Skeletal muscle tissue (tissue), 4 donors: ENCODE data around the gene PTPRN2. TPM values are rescaled to one million over a fixed set of nuclear protein-coding genes. Genes with fewer than 3 reads are reported as not detected.
"Not testable (repeated sequence)": the region's sequence is repeated elsewhere in the genome, so short reads cannot be mapped to it uniquely, and the experiment has no call there.

Source experiments
- H3K27ac ChIP-seq: one replicate; pipeline ENCODE4 v1.7.0; 2013; ENCODE audit warnings: mild to moderate bottlenecking, low read depth, low read length, inconsistent platforms
- H3K27me3 ChIP-seq, 3 donors: one replicate each; pipeline ENCODE4 v1.7.0; 2013; ENCODE audit warnings: low read length in 3 of 3; ENCODE audit not compliant: control insufficient read depth in 3 of 3, insufficient read depth in 3 of 3
- H3K36me3 ChIP-seq, 3 donors: one replicate each; pipeline ENCODE4 v1.7.0; 2013; ENCODE audit warnings: low read length in 3 of 3; ENCODE audit not compliant: control insufficient read depth in 3 of 3, insufficient read depth in 3 of 3
- H3K4me1 ChIP-seq, 3 donors: one replicate each; pipeline ENCODE4 v1.7.0; 2013; ENCODE audit warnings: low read length in 3 of 3, mild to moderate bottlenecking in 3 of 3; ENCODE audit not compliant: control insufficient read depth in 3 of 3, insufficient read depth in 3 of 3
- H3K4me3 ChIP-seq, 3 donors: one replicate each; pipeline ENCODE4 v1.7.0; 2013; ENCODE audit warnings: low read length in 3 of 3
- H3K9ac ChIP-seq, 3 donors: one replicate each; pipeline ENCODE4 v1.7.0; 2013; ENCODE audit warnings: low read length in 3 of 3, mild to moderate bottlenecking in 3 of 3, moderate library complexity in 2 of 3, low read depth in 1 of 3
- H3K9me3 ChIP-seq, 3 donors: one replicate each; pipeline ENCODE4 v1.7.0; 2013; ENCODE audit warnings: low read length in 3 of 3; ENCODE audit not compliant: control insufficient read depth in 3 of 3
- total RNA-seq: library from RNA; depleted of rRNA; stranded (reverse); fragments of >200 nt; gene quantifications from one replicate; pipeline ENCODE4 v1.2.3, GENCODE V29; 2014
- donor health status: Osteomylitis.

PTPRN2 gene
- total RNA-seq, 1 donor from 2014 or later: 1.6 TPM

GRCh38 chr7:158383665-158384064 lies 204.0 kb downstream of the PTPRN2 start:
- Histone ChIP-seq H3K36me3 (no peaks in the 10 kb centered on the region), H3K27ac (no peak overlapping the region), H3K9me3 (no peaks in the 10 kb centered on the region), H3K4me1 (no peaks in the 10 kb centered on the region), H3K4me3 (no peak overlapping the region), H3K27me3 (peaks cover 0 to 13% (median 12%) of the 10 kb centered on the region in 3 donors), H3K9ac (no peak overlapping the region)

GRCh38 chr7:158382363-158383254 lies 205.0 kb downstream of the PTPRN2 start:
- no peak overlapping the region for H3K9ac ChIP-seq
- peaks cover 0 to 12% (median 11%) of the 10 kb centered on the region in 3 donors for H3K27me3 ChIP-seq
- no peaks in the 10 kb centered on the region for H3K36me3 ChIP-seq
- H3K4me1 ChIP-seq: no peaks in the 10 kb centered on the region
- H3K27ac ChIP-seq: no peak overlapping the region
- no peaks in the 10 kb centered on the region for H3K9me3 ChIP-seq
- no peak overlapping the region for H3K4me3 ChIP-seq

DNA sequence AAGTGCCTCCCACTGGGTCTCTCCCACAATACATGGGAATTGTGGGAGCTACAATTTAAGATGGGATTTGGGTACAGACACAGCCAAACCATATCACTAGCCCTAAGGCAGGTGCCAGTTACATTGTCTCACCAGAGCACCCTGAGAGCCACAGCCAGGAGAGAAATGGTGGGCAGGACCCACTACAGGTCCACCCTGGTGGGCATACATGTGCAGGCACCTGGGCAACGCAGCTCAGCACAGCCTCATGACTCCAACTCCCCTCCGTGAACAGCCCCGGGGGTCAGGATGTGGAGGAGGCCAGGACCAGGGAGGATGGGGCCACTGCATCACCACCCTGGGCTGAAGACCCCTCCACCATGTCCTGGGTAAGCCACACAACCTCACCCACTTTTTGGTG lies 205.7 kb downstream of the PTPRN2 start:
- H3K9me3 ChIP-seq: no peaks in the 10 kb centered on the region
- H3K27me3 ChIP-seq: peaks cover 0 to 12% (median 6%) of the 10 kb centered on the region in 3 donors
- H3K27ac ChIP-seq: no peak overlapping the region
- H3K36me3 ChIP-seq: no peaks in the 10 kb centered on the region
- H3K9ac ChIP-seq: no peak overlapping the region
- H3K4me3 ChIP-seq: no peak overlapping the region
- H3K4me1 ChIP-seq: no peaks in the 10 kb centered on the region

DNA sequence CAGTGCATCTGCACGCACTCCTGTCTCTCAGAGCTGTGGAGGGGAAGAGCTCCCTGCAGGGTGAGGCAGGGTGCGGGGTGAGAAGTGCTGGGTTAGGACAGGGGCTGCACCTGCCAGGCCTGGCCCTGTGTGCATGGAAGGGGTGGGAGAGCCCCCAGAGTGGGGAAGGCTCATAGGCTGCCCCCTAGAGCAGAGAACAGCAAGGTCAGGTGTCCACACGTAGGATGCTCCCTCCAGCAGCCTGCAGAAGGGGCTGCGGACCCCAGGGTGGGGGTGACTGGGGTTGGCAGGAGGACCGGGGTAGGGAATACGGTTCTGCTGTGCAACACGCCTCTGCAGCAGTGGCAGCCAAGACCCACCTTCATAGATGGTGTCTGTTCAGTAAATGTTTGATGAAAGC lies 208.6 kb downstream of the PTPRN2 start:
- Histone ChIP-seq H3K27ac (no peak overlapping the region), H3K27me3 (peaks cover 0 to 17% (median 3%) of the 10 kb centered on the region in 3 donors), H3K9me3 (peaks cover 0 to 2% (median 0%) of the 10 kb centered on the region in 3 donors), H3K4me1 (no peaks in the 10 kb centered on the region), H3K4me3 (no peak overlapping the region), H3K9ac (no peak overlapping the region), H3K36me3 (no peaks in the 10 kb centered on the region)

DNA sequence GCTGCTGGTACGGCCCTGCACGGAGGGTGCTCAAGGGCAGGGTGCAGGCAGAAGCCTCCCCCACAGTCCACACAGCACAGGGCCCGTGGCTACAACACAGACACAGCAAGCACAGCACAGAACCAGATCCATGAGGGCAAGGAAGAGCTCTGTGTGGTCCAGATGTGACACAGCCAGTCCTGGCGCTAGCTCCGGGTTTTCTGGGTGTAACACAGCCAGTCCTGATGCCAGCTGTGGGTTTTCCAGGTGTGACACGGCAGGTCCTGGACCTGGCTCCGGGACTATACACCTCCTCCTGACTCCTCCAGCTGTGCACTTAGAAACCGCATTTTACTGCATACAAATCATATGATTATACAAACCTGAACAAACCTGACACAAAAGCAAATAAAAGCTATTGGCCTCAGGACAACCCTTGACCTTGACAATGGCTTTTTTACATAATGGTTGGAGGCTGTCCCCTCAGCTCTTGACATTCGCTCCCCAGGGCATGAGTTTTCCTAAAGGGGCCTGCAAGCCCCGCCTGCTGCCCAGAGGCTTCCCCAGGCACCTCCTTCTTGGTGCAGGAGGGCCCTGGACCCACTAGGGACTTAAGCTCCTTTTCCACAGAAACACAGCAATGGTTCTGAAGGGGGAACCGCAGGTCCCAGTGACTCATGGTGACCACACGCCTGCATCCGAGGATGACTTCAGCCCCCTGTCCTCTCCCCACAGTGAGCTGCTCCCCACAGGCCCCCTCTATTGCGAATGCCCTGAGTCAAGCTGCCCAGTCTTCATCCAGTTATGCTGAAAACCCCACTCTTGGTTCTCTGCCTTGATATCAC lies 209.6 kb downstream of the PTPRN2 start:
- Histone ChIP-seq H3K4me1 (no peaks in the 10 kb centered on the region), H3K4me3 (no peak overlapping the region), H3K36me3 (no peaks in the 10 kb centered on the region), H3K27me3 (peaks cover 0 to 21% (median 3%) of the 10 kb centered on the region in 3 donors), H3K9ac (no peak overlapping the region), H3K9me3 (peaks cover 0 to 2% (median 0%) of the 10 kb centered on the region in 3 donors), H3K27ac (no peak overlapping the region)

DNA sequence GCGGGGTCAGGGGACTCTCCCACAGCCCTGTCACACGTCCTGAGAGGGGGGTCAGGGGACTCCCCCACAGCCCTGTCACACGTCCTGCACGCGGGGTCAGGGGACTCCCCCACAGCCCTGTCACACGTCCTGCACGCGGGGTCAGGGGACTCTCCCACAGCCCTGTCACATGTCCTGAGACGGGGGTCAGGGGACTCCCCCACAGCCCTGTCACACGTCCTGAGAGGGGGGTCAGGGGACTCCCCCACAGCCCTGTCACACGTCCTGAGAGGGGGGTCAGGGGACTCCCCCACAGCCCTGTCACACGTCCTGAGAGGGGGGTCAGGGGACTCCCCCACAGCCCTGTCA lies 210.8 kb downstream of the PTPRN2 start:
- H3K9me3 ChIP-seq, H3K27ac ChIP-seq, H3K4me3 ChIP-seq, H3K36me3 ChIP-seq, H3K4me1 ChIP-seq, H3K9ac ChIP-seq: not testable (repeated sequence)
- H3K27me3 ChIP-seq: peaks cover 0 to 16% (median 3%) of the 10 kb centered on the region in 3 donors

GRCh38 chr7:158376146-158376838 lies 211.3 kb downstream of the PTPRN2 start:
- H3K4me1 ChIP-seq, H3K4me3 ChIP-seq, H3K9me3 ChIP-seq, H3K27ac ChIP-seq, H3K9ac ChIP-seq, H3K36me3 ChIP-seq: not testable (repeated sequence)
- H3K27me3 ChIP-seq: peaks cover 0 to 16% (median 3%) of the 10 kb centered on the region in 3 donors

- H3K36me3 ChIP-seq: no peaks in the 10 kb centered on the region
- H3K9me3 ChIP-seq: peaks cover 0 to 2% (median 0%) of the 10 kb centered on the region in 3 donors
- no peaks in the 10 kb centered on the region for H3K4me1 ChIP-seq
- H3K4me3 ChIP-seq: no peak overlapping the region
- peaks cover 0 to 16% (median 3%) of the 10 kb centered on the region in 3 donors for H3K27me3 ChIP-seq
- no peak overlapping the region for H3K27ac ChIP-seq
- no peak overlapping the region for H3K9ac ChIP-seq
Measured at GRCh38 chr7:158375034-158375433, 212.6 kb downstream of the PTPRN2 start.

- Histone ChIP-seq H3K4me3 (no peak overlapping the region), H3K36me3 (no peaks in the 10 kb centered on the region), H3K9me3 (peaks cover 0 to 2% (median 0%) of the 10 kb centered on the region in 3 donors), H3K27me3 (peaks cover 0 to 16% (median 3%) of the 10 kb centered on the region in 3 donors), H3K27ac (no peak overlapping the region), H3K4me1 (no peaks in the 10 kb centered on the region), H3K9ac (no peak overlapping the region)
Measured at GRCh38 chr7:158374586-158374985, 213.0 kb downstream of the PTPRN2 start.
